Peyer's patch (tissue), 4 donors: ENCODE data around the gene TRPM8.

Experiments
- CTCF ChIP-seq, 6 experiments: fragments of 450-650 bp in 4 of 6; fragments of 200-600 bp in 2 of 6; sonication (generic) in 1 of 6; IDR thresholded peaks; one replicate each; pipeline ENCODE4 v1.5.1; 2017 to 2019; ENCODE audit warnings: antibody characterized with exemption in 6 of 6, mild to moderate bottlenecking in 3 of 6, moderate library complexity in 1 of 6
- POLR2A ChIP-seq, 2 donors: fragments of 450-650 bp; IDR thresholded peaks; one replicate each; pipeline ENCODE4 v1.5.1; 2017; ENCODE audit warnings: antibody characterized with exemption in 2 of 2, mild to moderate bottlenecking in 2 of 2, moderate library complexity in 2 of 2

DNA sequence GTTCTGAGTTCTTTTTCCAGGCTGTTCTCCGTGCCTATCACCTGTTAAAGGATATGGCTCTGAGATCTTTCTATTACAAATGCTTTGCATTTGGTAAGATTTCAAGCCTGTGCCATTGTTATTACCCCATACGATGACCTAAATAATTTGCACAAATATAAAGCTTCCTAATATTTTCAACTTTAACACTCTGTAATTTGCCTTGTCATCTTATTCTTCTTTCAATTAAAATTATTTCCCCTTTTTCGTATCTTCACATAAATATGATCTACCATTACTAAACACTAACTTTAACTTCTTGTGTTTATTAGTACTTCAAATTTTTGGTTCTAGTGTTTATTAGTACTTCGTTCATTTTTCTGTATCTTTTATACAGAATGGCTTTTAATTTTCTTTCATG lies 45.7 kb upstream of the TRPM8 start:
- TF ChIP-seq POLR2A (IDR thresholded peaks at IDR 0.05): no peak
- no peak for TF ChIP-seq CTCF (IDR thresholded peaks at IDR 0.05)
